ENCODE measurements around the gene TMCO2.
A peak's percentile ranks its signal among the peaks of the same experiment; 100 is the strongest.

Gene TMCO2

GRCh38 chr1:40291293-40291692, 43.6 kb downstream of the TMCO2 start:
- Histone ChIP-seq H3K9ac (ENCODE audit: low read length) (no peak overlapping the region), H2BK120ac (ENCODE audit: low read depth, low read length) (no peak overlapping the region), H3K4me2 (ENCODE audit: low read length, poor library complexity, severe bottlenecking) (no peak overlapping the region), H3K27me3 (ENCODE audit: control insufficient read depth in 1 of 2, insufficient read depth in 1 of 2, low read length in 2 of 2) (no peaks in the 10 kb centered on the region), H3K79me1 (replicated peaks; ENCODE audit: low read length, poor library complexity, severe bottlenecking) (peaks cover 15% of the 10 kb centered on the region), H2BK15ac (ENCODE audit: low read depth, poor library complexity, severe bottlenecking) (no peak overlapping the region), H3K14ac (ENCODE audit: low read length in 2 of 2) (no peak overlapping the region), H3K23ac (ENCODE audit: low read length in 2 of 2) (no peak overlapping the region), H2AFZ (ENCODE audit: low read depth, low read length) (no peak overlapping the region), H2AK5ac (ENCODE audit: low read length, severe bottlenecking) (no peak overlapping the region), H3K4me1 (ENCODE audit: control insufficient read depth, insufficient read depth, low read depth, low read length) (no peaks in the 10 kb centered on the region), H2BK5ac (ENCODE audit: low read depth, low read length, poor library complexity, severe bottlenecking) (no peak overlapping the region), H4K8ac (ENCODE audit: low read length) (no peak overlapping the region), H4K91ac (ENCODE audit: low read length) (no peak overlapping the region), H3K4ac (ENCODE audit: low read depth in 1 of 2, low read length in 2 of 2) (no peak overlapping the region), H2BK12ac (ENCODE audit: low read length in 2 of 2) (no peak overlapping the region), H3K9me3 (ENCODE audit: control insufficient read depth, low read length) (no peaks in the 10 kb centered on the region), H3K36me3 (ENCODE audit: control insufficient read depth in 1 of 2, insufficient read depth in 2 of 2, low read depth in 1 of 2, low read length in 2 of 2) (peaks cover 26 to 74% of the 10 kb centered on the region in 2 experiments), H3K18ac (ENCODE audit: low read depth in 1 of 2, low read length in 2 of 2) (no peak overlapping the region), H3K4me3 (ENCODE audit: insufficient read depth in 1 of 2, low read depth in 1 of 2, low read length in 2 of 2) (no peak overlapping the region), H3K27ac (ENCODE audit: low read length, poor library complexity, severe bottlenecking) (no peak overlapping the region)
- DNase-seq = no peak
- WGBS = 100% methylated on average over 1 of the region's 2 CpGs

GRCh38 chr1:40299366-40300248, 51.9 kb downstream of the TMCO2 start:
- no peaks in the 10 kb centered on the region for H3K4me1 ChIP-seq (ENCODE audit: control insufficient read depth, insufficient read depth, low read depth, low read length)
- 80% methylated on average over 7 of the region's 8 CpGs for WGBS
- H2BK5ac ChIP-seq (ENCODE audit: low read depth, low read length, poor library complexity, severe bottlenecking) = no peak overlapping the region
- H3K4ac ChIP-seq (ENCODE audit: low read depth in 1 of 2, low read length in 2 of 2) = no peak overlapping the region
- H4K8ac ChIP-seq (ENCODE audit: low read length) = no peak overlapping the region
- no peak overlapping the region for H2BK120ac ChIP-seq (ENCODE audit: low read depth, low read length)
- H3K27ac ChIP-seq (ENCODE audit: low read length, poor library complexity, severe bottlenecking) = no peak overlapping the region
- no peak overlapping the region for H3K4me3 ChIP-seq (ENCODE audit: insufficient read depth in 1 of 2, low read depth in 1 of 2, low read length in 2 of 2)
- DNase-seq = no peak
- H3K27me3 ChIP-seq (ENCODE audit: control insufficient read depth in 1 of 2, insufficient read depth in 1 of 2, low read length in 2 of 2) = peaks cover 0 to 21% of the 10 kb centered on the region in 2 experiments
- H2BK15ac ChIP-seq (ENCODE audit: low read depth, poor library complexity, severe bottlenecking) = no peak overlapping the region
- no peak overlapping the region for H2AFZ ChIP-seq (ENCODE audit: low read depth, low read length)
- H2AK5ac ChIP-seq (ENCODE audit: low read length, severe bottlenecking) = no peak overlapping the region
- H3K23ac ChIP-seq (ENCODE audit: low read length in 2 of 2) = no peak overlapping the region
- H4K91ac ChIP-seq (ENCODE audit: low read length) = peak overlapping the region; percentile 18
- no peak overlapping the region for H3K14ac ChIP-seq (ENCODE audit: low read length in 2 of 2)
- H3K4me2 ChIP-seq (ENCODE audit: low read length, poor library complexity, severe bottlenecking) = no peak overlapping the region
- H3K79me1 ChIP-seq (replicated peaks; ENCODE audit: low read length, poor library complexity, severe bottlenecking) = no peaks in the 10 kb centered on the region
- H3K18ac ChIP-seq (ENCODE audit: low read depth in 1 of 2, low read length in 2 of 2) = no peak overlapping the region
- H3K36me3 ChIP-seq (ENCODE audit: control insufficient read depth in 1 of 2, insufficient read depth in 2 of 2, low read depth in 1 of 2, low read length in 2 of 2) = peaks cover 2 to 3% of the 10 kb centered on the region in 2 experiments
- no peak overlapping the region for H3K9ac ChIP-seq (ENCODE audit: low read length)
- H2BK12ac ChIP-seq (ENCODE audit: low read length in 2 of 2) = peak overlapping the region in 1 of 2 experiments; percentile 7
- H3K9me3 ChIP-seq (ENCODE audit: control insufficient read depth, low read length) = no peaks in the 10 kb centered on the region

- no peaks in the 10 kb centered on the region for H3K36me3 ChIP-seq (ENCODE audit: control insufficient read depth in 1 of 2, insufficient read depth in 2 of 2, low read depth in 1 of 2, low read length in 2 of 2)
- no peak overlapping the region for H2BK5ac ChIP-seq (ENCODE audit: low read depth, low read length, poor library complexity, severe bottlenecking)
- H3K27me3 ChIP-seq (ENCODE audit: control insufficient read depth in 1 of 2, insufficient read depth in 1 of 2, low read length in 2 of 2) = peaks cover 0 to 22% of the 10 kb centered on the region in 2 experiments
- no peak overlapping the region for H3K4me3 ChIP-seq (ENCODE audit: insufficient read depth in 1 of 2, low read depth in 1 of 2, low read length in 2 of 2)
- no peak overlapping the region for H2AFZ ChIP-seq (ENCODE audit: low read depth, low read length)
- H3K4me2 ChIP-seq (ENCODE audit: low read length, poor library complexity, severe bottlenecking) = no peak overlapping the region
- H3K9ac ChIP-seq (ENCODE audit: low read length) = no peak overlapping the region
- no peak overlapping the region for H3K23ac ChIP-seq (ENCODE audit: low read length in 2 of 2)
- no peak overlapping the region for H3K14ac ChIP-seq (ENCODE audit: low read length in 2 of 2)
- H4K91ac ChIP-seq (ENCODE audit: low read length) = no peak overlapping the region
- no peak overlapping the region for H2BK15ac ChIP-seq (ENCODE audit: low read depth, poor library complexity, severe bottlenecking)
- no peak overlapping the region for H2BK12ac ChIP-seq (ENCODE audit: low read length in 2 of 2)
- no peaks in the 10 kb centered on the region for H3K79me1 ChIP-seq (replicated peaks; ENCODE audit: low read length, poor library complexity, severe bottlenecking)
- no peaks in the 10 kb centered on the region for H3K9me3 ChIP-seq (ENCODE audit: control insufficient read depth, low read length)
- H4K8ac ChIP-seq (ENCODE audit: low read length) = no peak overlapping the region
- no peak for DNase-seq
- no peak overlapping the region for H3K27ac ChIP-seq (ENCODE audit: low read length, poor library complexity, severe bottlenecking)
- WGBS = 81% methylated on average over 1 of the region's 1 CpG
- H3K4me1 ChIP-seq (ENCODE audit: control insufficient read depth, insufficient read depth, low read depth, low read length) = no peaks in the 10 kb centered on the region
- H2AK5ac ChIP-seq (ENCODE audit: low read length, severe bottlenecking) = no peak overlapping the region
- H3K4ac ChIP-seq (ENCODE audit: low read depth in 1 of 2, low read length in 2 of 2) = no peak overlapping the region
- no peak overlapping the region for H2BK120ac ChIP-seq (ENCODE audit: low read depth, low read length)
- no peak overlapping the region for H3K18ac ChIP-seq (ENCODE audit: low read depth in 1 of 2, low read length in 2 of 2)
These were observed 52.5 kb downstream of the TMCO2 start for GRCh38 chr1:40300249-40300567.

- H2BK15ac ChIP-seq (ENCODE audit: low read depth, poor library complexity, severe bottlenecking) = no peak overlapping the region
- no peak overlapping the region for H3K4me3 ChIP-seq (ENCODE audit: insufficient read depth in 1 of 2, low read depth in 1 of 2, low read length in 2 of 2)
- 91% methylated on average over 9 of the region's 9 CpGs for WGBS
- H2BK120ac ChIP-seq (ENCODE audit: low read depth, low read length) = no peak overlapping the region
- H3K9me3 ChIP-seq (ENCODE audit: control insufficient read depth, low read length) = no peaks in the 10 kb centered on the region
- no peak overlapping the region for H4K91ac ChIP-seq (ENCODE audit: low read length)
- no peak overlapping the region for H4K8ac ChIP-seq (ENCODE audit: low read length)
- no peak overlapping the region for H2BK12ac ChIP-seq (ENCODE audit: low read length in 2 of 2)
- peaks cover 0 to 22% of the 10 kb centered on the region in 2 experiments for H3K27me3 ChIP-seq (ENCODE audit: control insufficient read depth in 1 of 2, insufficient read depth in 1 of 2, low read length in 2 of 2)
- H3K14ac ChIP-seq (ENCODE audit: low read length in 2 of 2) = no peak overlapping the region
- no peak overlapping the region for H2AFZ ChIP-seq (ENCODE audit: low read depth, low read length)
- H3K79me1 ChIP-seq (replicated peaks; ENCODE audit: low read length, poor library complexity, severe bottlenecking) = no peaks in the 10 kb centered on the region
- H3K18ac ChIP-seq (ENCODE audit: low read depth in 1 of 2, low read length in 2 of 2) = no peak overlapping the region
- no peak overlapping the region for H3K23ac ChIP-seq (ENCODE audit: low read length in 2 of 2)
- DNase-seq = no peak
- H3K36me3 ChIP-seq (ENCODE audit: control insufficient read depth in 1 of 2, insufficient read depth in 2 of 2, low read depth in 1 of 2, low read length in 2 of 2) = no peaks in the 10 kb centered on the region
- no peak overlapping the region for H2AK5ac ChIP-seq (ENCODE audit: low read length, severe bottlenecking)
- no peak overlapping the region for H3K4me2 ChIP-seq (ENCODE audit: low read length, poor library complexity, severe bottlenecking)
- H3K4ac ChIP-seq (ENCODE audit: low read depth in 1 of 2, low read length in 2 of 2) = no peak overlapping the region
- H3K27ac ChIP-seq (ENCODE audit: low read length, poor library complexity, severe bottlenecking) = no peak overlapping the region
- H3K4me1 ChIP-seq (ENCODE audit: control insufficient read depth, insufficient read depth, low read depth, low read length) = no peaks in the 10 kb centered on the region
- no peak overlapping the region for H2BK5ac ChIP-seq (ENCODE audit: low read depth, low read length, poor library complexity, severe bottlenecking)
- no peak overlapping the region for H3K9ac ChIP-seq (ENCODE audit: low read length)
These were observed 52.9 kb downstream of the TMCO2 start for GRCh38 chr1:40300651-40301050.

All from mesenchymal stem cell (in vitro differentiated cells and primary cell).